ENCODE measurements around the gene MIEN1.
A peak's percentile ranks its signal among the peaks of the same experiment; 100 is the strongest.
"Not testable (repeated sequence)": the region's sequence is repeated elsewhere in the genome, so short reads cannot be mapped to it uniquely, and the experiment has no call there.

Gene MIEN1

DNA sequence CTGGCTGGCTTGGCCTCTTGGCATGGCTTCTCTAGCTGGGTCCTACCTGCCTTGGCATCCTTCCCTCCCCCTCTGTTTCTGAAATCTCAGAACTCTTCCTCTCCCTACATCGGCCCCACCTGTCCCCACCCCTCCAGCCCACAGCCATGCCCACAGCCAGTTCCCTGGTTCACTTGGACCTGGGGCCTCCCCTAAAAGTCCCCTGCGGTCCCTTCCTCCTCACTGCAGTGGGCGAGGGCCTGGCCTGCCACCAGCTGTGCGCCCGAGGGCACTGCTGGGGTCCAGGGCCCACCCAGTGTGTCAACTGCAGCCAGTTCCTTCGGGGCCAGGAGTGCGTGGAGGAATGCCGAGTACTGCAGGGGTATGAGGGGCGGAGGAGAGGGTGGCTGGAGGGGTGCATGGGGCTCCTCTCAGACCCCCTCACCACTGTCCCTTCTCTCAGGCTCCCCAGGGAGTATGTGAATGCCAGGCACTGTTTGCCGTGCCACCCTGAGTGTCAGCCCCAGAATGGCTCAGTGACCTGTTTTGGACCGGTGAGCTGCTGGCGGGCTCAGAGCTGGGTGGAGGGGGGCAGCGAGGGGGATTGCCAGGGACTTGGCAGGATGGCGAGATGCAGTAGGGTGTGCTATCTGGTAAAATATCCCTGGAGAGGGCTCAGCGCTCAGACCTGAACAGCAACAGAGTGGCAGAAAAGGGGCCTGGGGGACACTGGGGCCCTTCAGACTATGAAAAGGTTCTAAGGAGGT lies 14.1 kb downstream of the MIEN1 start:
- H3K9ac ChIP-seq (ENCODE audit: low read depth in 1 of 2, low read length in 2 of 2), result no peak overlapping the region
- no peaks in the 10 kb centered on the region for H3K27me3 ChIP-seq (ENCODE audit: control insufficient read depth in 1 of 2, insufficient read depth in 2 of 2, low read length in 2 of 2)
- peaks cover 41 to 75% of the 10 kb centered on the region in 2 donors for H3K36me3 ChIP-seq (ENCODE audit: control insufficient read depth in 1 of 2, insufficient read depth in 2 of 2, low read length in 2 of 2)
- H3K4me3 ChIP-seq (ENCODE audit: low read depth in 1 of 2, low read length in 2 of 2), result no peak overlapping the region
- peaks cover 5 to 11% of the 10 kb centered on the region in 2 donors for H3K4me1 ChIP-seq (ENCODE audit: control insufficient read depth in 1 of 2, insufficient read depth in 2 of 2, low read length in 2 of 2)
- peak overlapping the region; percentile 10 for H3K27ac ChIP-seq (ENCODE audit: low read depth, low read length)
- no peaks in the 10 kb centered on the region for H3K9me3 ChIP-seq (ENCODE audit: control insufficient read depth in 1 of 2, low read length in 2 of 2)

DNA sequence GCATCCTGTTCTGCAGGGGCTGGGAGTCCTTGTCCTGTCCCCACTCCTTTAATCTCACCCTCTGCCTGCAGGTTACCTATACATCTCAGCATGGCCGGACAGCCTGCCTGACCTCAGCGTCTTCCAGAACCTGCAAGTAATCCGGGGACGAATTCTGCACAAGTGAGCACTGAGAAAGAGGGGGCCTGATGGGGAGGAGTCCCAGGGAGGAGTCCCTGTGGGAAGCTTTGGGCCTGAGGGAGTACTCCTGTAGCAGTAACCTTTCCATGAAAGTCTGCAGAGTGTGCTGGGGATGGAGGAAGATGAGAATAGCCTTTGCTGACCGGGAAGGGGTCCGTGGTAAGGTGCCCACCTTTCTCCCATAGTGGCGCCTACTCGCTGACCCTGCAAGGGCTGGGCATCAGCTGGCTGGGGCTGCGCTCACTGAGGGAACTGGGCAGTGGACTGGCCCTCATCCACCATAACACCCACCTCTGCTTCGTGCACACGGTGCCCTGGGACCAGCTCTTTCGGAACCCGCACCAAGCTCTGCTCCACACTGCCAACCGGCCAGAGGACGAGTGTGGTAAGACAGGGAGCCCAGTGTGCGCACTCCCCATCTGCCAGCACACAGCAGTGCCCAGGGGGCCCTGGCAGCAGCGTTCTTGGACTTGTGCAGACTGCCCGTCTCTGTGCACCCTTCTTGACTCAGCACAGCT lies 14.8 kb downstream of the MIEN1 start:
- Histone ChIP-seq H3K4me3 (ENCODE audit: low read depth in 1 of 2, low read length in 2 of 2) (no peak overlapping the region), H3K36me3 (ENCODE audit: control insufficient read depth in 1 of 2, insufficient read depth in 2 of 2, low read length in 2 of 2) (peaks cover 42 to 80% of the 10 kb centered on the region in 2 donors), H3K27ac (ENCODE audit: low read depth, low read length) (no peak overlapping the region), H3K4me1 (ENCODE audit: control insufficient read depth in 1 of 2, insufficient read depth in 2 of 2, low read length in 2 of 2) (peaks cover 5 to 11% of the 10 kb centered on the region in 2 donors), H3K27me3 (ENCODE audit: control insufficient read depth in 1 of 2, insufficient read depth in 2 of 2, low read length in 2 of 2) (no peaks in the 10 kb centered on the region), H3K9ac (ENCODE audit: low read depth in 1 of 2, low read length in 2 of 2) (no peak overlapping the region), H3K9me3 (ENCODE audit: control insufficient read depth in 1 of 2, low read length in 2 of 2) (no peaks in the 10 kb centered on the region)

DNA sequence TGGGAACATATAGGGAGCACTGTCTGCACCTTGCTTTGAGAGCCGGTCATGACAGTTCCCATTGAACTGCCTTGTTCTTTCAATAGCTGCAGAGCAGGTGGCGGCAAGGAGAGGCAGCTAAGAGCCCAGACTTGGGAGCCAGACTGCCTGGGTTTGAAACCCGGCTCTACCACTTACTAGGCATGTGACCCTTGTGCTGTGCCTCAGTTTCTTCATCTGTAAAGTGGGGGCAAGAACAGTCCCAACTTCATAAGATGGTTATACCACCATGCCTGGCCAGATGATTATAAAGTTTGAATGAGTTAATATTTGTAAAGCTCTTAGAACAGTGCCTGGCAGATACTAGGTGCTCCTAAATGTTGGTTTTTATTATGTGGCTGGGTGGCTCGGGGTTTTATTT lies 16.1 kb downstream of the MIEN1 start:
- H3K27me3 ChIP-seq (ENCODE audit: control insufficient read depth in 1 of 2, insufficient read depth in 2 of 2, low read length in 2 of 2), result no peaks in the 10 kb centered on the region
- no peaks in the 10 kb centered on the region for H3K9me3 ChIP-seq (ENCODE audit: control insufficient read depth in 1 of 2, low read length in 2 of 2)
- H3K27ac ChIP-seq (ENCODE audit: low read depth, low read length), result no peak overlapping the region
- peaks cover 5 to 11% of the 10 kb centered on the region in 2 donors for H3K4me1 ChIP-seq (ENCODE audit: control insufficient read depth in 1 of 2, insufficient read depth in 2 of 2, low read length in 2 of 2)
- peaks cover 39 to 80% of the 10 kb centered on the region in 2 donors for H3K36me3 ChIP-seq (ENCODE audit: control insufficient read depth in 1 of 2, insufficient read depth in 2 of 2, low read length in 2 of 2)
- H3K9ac ChIP-seq (ENCODE audit: low read depth in 1 of 2, low read length in 2 of 2), result no peak overlapping the region
- no peak overlapping the region for H3K4me3 ChIP-seq (ENCODE audit: low read depth in 1 of 2, low read length in 2 of 2)

DNA sequence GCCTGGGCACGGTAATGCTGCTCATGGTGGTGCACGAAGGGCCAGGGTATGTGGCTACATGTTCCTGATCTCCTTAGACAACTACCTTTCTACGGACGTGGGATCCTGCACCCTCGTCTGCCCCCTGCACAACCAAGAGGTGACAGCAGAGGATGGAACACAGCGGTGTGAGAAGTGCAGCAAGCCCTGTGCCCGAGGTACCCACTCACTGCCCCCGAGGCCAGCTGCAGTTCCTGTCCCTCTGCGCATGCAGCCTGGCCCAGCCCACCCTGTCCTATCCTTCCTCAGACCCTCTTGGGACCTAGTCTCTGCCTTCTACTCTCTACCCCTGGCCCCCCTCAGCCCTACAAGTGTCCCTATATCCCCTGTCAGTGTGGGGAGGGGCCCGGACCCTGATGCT lies 18.5 kb downstream of the MIEN1 start:
- Histone ChIP-seq H3K36me3 (ENCODE audit: control insufficient read depth in 1 of 2, insufficient read depth in 2 of 2, low read length in 2 of 2) (peaks cover 53 to 85% of the 10 kb centered on the region in 2 donors), H3K4me3 (ENCODE audit: low read depth in 1 of 2, low read length in 2 of 2) (no peak overlapping the region), H3K27ac (ENCODE audit: low read depth, low read length) (no peak overlapping the region), H3K4me1 (ENCODE audit: control insufficient read depth in 1 of 2, insufficient read depth in 2 of 2, low read length in 2 of 2) (peaks cover 11 to 18% of the 10 kb centered on the region in 2 donors), H3K9me3 (ENCODE audit: control insufficient read depth in 1 of 2, low read length in 2 of 2) (no peaks in the 10 kb centered on the region), H3K27me3 (ENCODE audit: control insufficient read depth in 1 of 2, insufficient read depth in 2 of 2, low read length in 2 of 2) (no peaks in the 10 kb centered on the region), H3K9ac (ENCODE audit: low read depth in 1 of 2, low read length in 2 of 2) (no peak overlapping the region)

DNA sequence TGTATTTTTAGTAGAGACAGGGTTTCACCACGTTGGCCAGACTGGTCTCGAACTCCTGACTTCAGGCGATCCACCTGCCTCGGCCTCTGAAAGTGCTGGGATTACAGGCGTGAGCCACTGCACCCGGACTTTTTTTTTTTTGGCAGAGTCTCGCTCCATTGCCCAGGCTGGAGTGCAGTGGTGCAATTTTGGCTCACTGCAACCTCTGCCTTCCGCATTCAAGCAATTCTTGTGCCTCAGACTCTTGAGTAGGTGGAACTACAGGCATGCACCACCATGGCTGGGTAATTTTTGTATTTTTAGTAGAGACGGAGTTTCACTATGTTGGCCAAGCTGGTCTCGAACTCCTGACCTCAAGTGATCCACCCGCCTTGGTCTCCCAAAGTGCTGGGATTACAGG lies 19.3 kb downstream of the MIEN1 start:
- H3K4me3 ChIP-seq (ENCODE audit: low read depth in 1 of 2, low read length in 2 of 2); H3K27ac ChIP-seq (ENCODE audit: low read depth, low read length); H3K27me3 ChIP-seq (ENCODE audit: control insufficient read depth in 1 of 2, insufficient read depth in 2 of 2, low read length in 2 of 2); H3K9me3 ChIP-seq (ENCODE audit: control insufficient read depth in 1 of 2, low read length in 2 of 2); H3K9ac ChIP-seq (ENCODE audit: low read depth in 1 of 2, low read length in 2 of 2): not testable (repeated sequence)
- Histone ChIP-seq H3K36me3 (ENCODE audit: control insufficient read depth in 1 of 2, insufficient read depth in 2 of 2, low read length in 2 of 2) (peaks cover 49 to 78% of the 10 kb centered on the region in 2 donors), H3K4me1 (ENCODE audit: control insufficient read depth in 1 of 2, insufficient read depth in 2 of 2, low read length in 2 of 2) (peaks cover 17 to 19% of the 10 kb centered on the region in 2 donors)

DNA sequence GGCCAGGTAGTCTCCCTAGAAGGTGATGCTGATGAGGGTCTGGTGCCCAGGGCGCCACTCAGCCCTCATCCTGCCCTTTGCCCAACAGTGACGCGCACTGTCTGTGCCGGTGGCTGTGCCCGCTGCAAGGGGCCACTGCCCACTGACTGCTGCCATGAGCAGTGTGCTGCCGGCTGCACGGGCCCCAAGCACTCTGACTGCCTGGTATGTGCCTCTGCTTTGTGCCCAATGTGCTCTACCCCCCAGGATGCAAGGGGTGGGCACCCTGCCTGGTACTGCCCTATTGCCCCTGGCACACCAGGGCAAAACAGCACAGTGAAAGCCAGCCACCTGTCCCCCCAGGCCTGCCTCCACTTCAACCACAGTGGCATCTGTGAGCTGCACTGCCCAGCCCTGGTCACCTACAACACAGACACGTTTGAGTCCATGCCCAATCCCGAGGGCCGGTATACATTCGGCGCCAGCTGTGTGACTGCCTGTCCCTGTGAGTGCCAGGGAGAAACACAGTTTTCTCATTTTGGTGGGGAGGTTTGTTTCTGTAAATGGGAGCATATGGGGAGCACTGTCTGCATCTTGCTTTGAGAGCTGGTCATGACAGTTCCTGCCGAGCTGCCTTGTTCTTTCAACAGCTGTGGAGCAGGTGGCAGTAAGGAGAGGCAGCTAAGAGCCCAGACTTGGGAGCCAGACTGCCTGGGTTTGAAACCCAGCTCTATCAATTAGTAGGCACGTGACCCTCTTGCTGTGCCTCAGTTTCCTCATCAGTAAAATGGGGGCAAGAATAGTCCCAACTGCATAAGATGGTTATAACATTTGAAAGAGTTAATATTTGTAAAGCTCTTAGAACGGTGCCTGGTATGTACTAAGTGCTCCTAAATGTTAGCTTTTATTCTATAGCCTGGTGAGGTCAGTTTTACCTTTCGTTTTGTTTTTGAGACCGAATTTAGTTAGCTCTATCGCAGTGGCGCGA lies 20.1 kb downstream of the MIEN1 start:
- peaks cover 41 to 70% of the 10 kb centered on the region in 2 donors for H3K36me3 ChIP-seq (ENCODE audit: control insufficient read depth in 1 of 2, insufficient read depth in 2 of 2, low read length in 2 of 2)
- H3K27ac ChIP-seq (ENCODE audit: low read depth, low read length), result no peak overlapping the region
- H3K9me3 ChIP-seq (ENCODE audit: control insufficient read depth in 1 of 2, low read length in 2 of 2), result no peaks in the 10 kb centered on the region
- H3K4me1 ChIP-seq (ENCODE audit: control insufficient read depth in 1 of 2, insufficient read depth in 2 of 2, low read length in 2 of 2), result peaks cover 21 to 23% of the 10 kb centered on the region in 2 donors
- H3K4me3 ChIP-seq (ENCODE audit: low read depth in 1 of 2, low read length in 2 of 2), result no peak overlapping the region
- H3K27me3 ChIP-seq (ENCODE audit: control insufficient read depth in 1 of 2, insufficient read depth in 2 of 2, low read length in 2 of 2), result no peaks in the 10 kb centered on the region
- no peak overlapping the region for H3K9ac ChIP-seq (ENCODE audit: low read depth in 1 of 2, low read length in 2 of 2)

DNA sequence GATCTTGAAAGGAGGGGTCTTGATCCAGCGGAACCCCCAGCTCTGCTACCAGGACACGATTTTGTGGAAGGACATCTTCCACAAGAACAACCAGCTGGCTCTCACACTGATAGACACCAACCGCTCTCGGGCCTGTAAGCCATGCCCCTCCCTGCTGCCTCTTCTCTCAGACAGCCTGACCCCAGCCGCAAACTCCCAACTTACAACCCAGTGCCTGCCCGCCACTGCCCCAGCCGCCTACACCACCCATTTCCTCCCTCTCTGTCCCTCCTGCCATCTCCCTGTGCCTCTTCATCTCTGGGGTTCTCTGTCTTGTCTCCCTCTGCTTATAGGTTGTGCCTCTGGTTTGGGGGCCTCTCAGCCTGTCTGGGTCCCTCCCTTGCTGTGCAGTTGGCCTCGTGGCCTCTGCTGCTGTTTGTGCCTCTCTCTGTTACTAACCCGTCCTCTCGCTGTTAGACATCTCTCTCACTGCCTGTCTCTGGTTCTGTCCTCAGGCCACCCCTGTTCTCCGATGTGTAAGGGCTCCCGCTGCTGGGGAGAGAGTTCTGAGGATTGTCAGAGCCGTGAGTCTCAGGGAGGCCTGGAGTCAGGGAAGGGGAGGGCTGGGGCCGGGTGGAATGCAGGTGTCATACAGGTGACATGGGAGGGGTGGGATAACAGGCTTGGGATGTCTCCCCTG lies 20.9 kb downstream of the MIEN1 start:
- Histone ChIP-seq H3K27ac (ENCODE audit: low read depth, low read length) (no peak overlapping the region), H3K9ac (ENCODE audit: low read depth in 1 of 2, low read length in 2 of 2) (no peak overlapping the region), H3K9me3 (ENCODE audit: control insufficient read depth in 1 of 2, low read length in 2 of 2) (no peaks in the 10 kb centered on the region), H3K4me1 (ENCODE audit: control insufficient read depth in 1 of 2, insufficient read depth in 2 of 2, low read length in 2 of 2) (peaks cover 29 to 31% of the 10 kb centered on the region in 2 donors), H3K27me3 (ENCODE audit: control insufficient read depth in 1 of 2, insufficient read depth in 2 of 2, low read length in 2 of 2) (no peaks in the 10 kb centered on the region), H3K4me3 (ENCODE audit: low read depth in 1 of 2, low read length in 2 of 2) (no peak overlapping the region), H3K36me3 (ENCODE audit: control insufficient read depth in 1 of 2, insufficient read depth in 2 of 2, low read length in 2 of 2) (peaks cover 38 to 65% of the 10 kb centered on the region in 2 donors)

DNA sequence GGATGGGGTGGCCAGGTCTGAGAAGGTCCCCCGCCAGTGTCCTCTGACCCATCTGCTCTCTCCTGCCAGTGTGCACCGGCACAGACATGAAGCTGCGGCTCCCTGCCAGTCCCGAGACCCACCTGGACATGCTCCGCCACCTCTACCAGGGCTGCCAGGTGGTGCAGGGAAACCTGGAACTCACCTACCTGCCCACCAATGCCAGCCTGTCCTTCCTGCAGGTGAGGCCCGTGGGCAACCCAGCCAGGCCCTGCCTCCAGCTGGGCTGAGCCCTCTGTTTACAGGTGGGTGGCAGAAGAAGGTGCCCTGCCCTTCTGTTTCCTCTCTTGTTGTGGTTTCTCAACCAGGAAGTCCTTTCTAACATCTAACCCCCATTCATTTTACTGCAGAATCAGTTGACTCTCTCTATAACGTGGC lies 23.4 kb downstream of the MIEN1 start:
- H3K27me3 ChIP-seq (ENCODE audit: control insufficient read depth in 1 of 2, insufficient read depth in 2 of 2, low read length in 2 of 2), result no peaks in the 10 kb centered on the region
- peak overlapping the region in 1 of 2 donors; percentile 50 for H3K4me3 ChIP-seq (ENCODE audit: low read depth in 1 of 2, low read length in 2 of 2)
- peaks cover 31 to 47% of the 10 kb centered on the region in 2 donors for H3K36me3 ChIP-seq (ENCODE audit: control insufficient read depth in 1 of 2, insufficient read depth in 2 of 2, low read length in 2 of 2)
- H3K9ac ChIP-seq (ENCODE audit: low read depth in 1 of 2, low read length in 2 of 2), result peak overlapping the region; percentile 33 to 41
- peak overlapping the region; percentile 70 for H3K27ac ChIP-seq (ENCODE audit: low read depth, low read length)
- H3K9me3 ChIP-seq (ENCODE audit: control insufficient read depth in 1 of 2, low read length in 2 of 2), result no peaks in the 10 kb centered on the region
- H3K4me1 ChIP-seq (ENCODE audit: control insufficient read depth in 1 of 2, insufficient read depth in 2 of 2, low read length in 2 of 2), result peaks cover 52 to 55% of the 10 kb centered on the region in 2 donors

DNA sequence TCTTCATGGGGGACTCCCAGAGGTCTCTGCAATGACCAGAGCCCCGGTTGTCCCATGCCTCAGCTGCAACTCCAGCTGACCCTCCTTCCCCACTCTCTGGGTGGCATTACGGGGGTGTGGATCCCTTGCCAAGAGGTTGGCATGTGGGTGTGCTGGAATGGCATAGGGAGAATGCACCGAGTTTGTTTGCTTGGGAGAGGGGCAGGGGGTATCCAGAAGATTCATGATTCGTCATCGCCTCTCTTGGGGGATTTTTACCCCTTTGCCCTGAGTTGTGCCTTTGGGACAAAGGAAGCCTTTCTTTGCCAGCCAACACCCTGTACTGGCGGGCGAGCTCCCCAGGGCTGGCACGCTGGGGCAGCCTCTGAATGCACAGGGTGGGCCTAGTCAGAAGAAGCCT lies 23.9 kb downstream of the MIEN1 start:
- Histone ChIP-seq H3K4me3 (ENCODE audit: low read depth in 1 of 2, low read length in 2 of 2) (peak overlapping the region; percentile 25 to 50), H3K9me3 (ENCODE audit: control insufficient read depth in 1 of 2, low read length in 2 of 2) (no peaks in the 10 kb centered on the region), H3K9ac (ENCODE audit: low read depth in 1 of 2, low read length in 2 of 2) (peak overlapping the region in 1 of 2 donors; percentile 41), H3K27me3 (ENCODE audit: control insufficient read depth in 1 of 2, insufficient read depth in 2 of 2, low read length in 2 of 2) (no peaks in the 10 kb centered on the region), H3K27ac (ENCODE audit: low read depth, low read length) (peak overlapping the region; percentile 88), H3K4me1 (ENCODE audit: control insufficient read depth in 1 of 2, insufficient read depth in 2 of 2, low read length in 2 of 2) (peaks cover 58% of the 10 kb centered on the region in 2 donors), H3K36me3 (ENCODE audit: control insufficient read depth in 1 of 2, insufficient read depth in 2 of 2, low read length in 2 of 2) (peaks cover 25 to 42% of the 10 kb centered on the region in 2 donors)

Data from duodenal mucosa (tissue), 2 donors.